ENCODE measurements around the gene LRRN4.

- no peak for TF ChIP-seq CTCF (IDR thresholded peaks at IDR 0.05; ENCODE audit: low read depth, low read length, poor library complexity, severe bottlenecking)
- TF ChIP-seq EZH2phosphoT487 (IDR thresholded peaks at IDR 0.05; ENCODE audit: borderline replicate concordance, low read length) = no peak
Observed at GRCh38 chr20:6039766-6040165, 14.1 kb downstream of the LRRN4 start.

Measured in DOHH2 (cell line).